ENCODE data around the gene PEX7.

GRCh38 chr6:136786658-136787057 lies 35.7 kb upstream of the PEX7 start:
- TF ChIP-seq CTCF (conservative IDR thresholded peaks at IDR 0.05; ENCODE audit: low read depth in 2 of 2) (no peak), EZH2 (IDR thresholded peaks at IDR 0.05; ENCODE audit: low read depth, unreplicated experiment) (no peak), REST (IDR thresholded peaks at IDR 0.05; ENCODE audit: unreplicated experiment) (no peak), ETS1 (IDR thresholded peaks at IDR 0.05) (no peak), STAT1 (IDR thresholded peaks at IDR 0.05; ENCODE audit: unreplicated experiment) (no peak), POLR2AphosphoS5 (IDR thresholded peaks at IDR 0.05; ENCODE audit: low read depth) (no peak), EZH2phosphoT487 (IDR thresholded peaks at IDR 0.05; ENCODE audit: unreplicated experiment) (no peak), ZNF331 (CRISPR knock-in tag; IDR thresholded peaks at IDR 0.05; ENCODE audit: low read depth) (no peak), JUNB (IDR thresholded peaks at IDR 0.05; ENCODE audit: unreplicated experiment) (no peak), NANOG (IDR thresholded peaks at IDR 0.05; ENCODE audit: borderline replicate concordance) (no peak)
